Mesenteric fat pad (tissue), 1 donor: ENCODE data around the gene CKLF. TPM values are rescaled to one million over a fixed set of nuclear protein-coding genes. Genes with fewer than 3 reads are reported as not detected.
"Not testable (repeated sequence)": the region's sequence is repeated elsewhere in the genome, so short reads cannot be mapped to it uniquely, and the experiment has no call there.

Source experiments
- DNase-seq: peaks from one replicate; pipeline ENCODE4 v3.0.0-alpha.2; 2020; ENCODE audit warnings: low spot score
- long read RNA-seq: library from polyadenylated mRNA; unstranded; transcript quantifications from one replicate; pipeline ENCODE4 v2.0.0, GENCODE V29; 2020
- total RNA-seq: library from RNA; stranded (reverse); fragmentation: NEBNext Ultra II Directional; extraction: Animal tissue kit (Norgen Biotek cat#: 25700); gene quantifications from one replicate; pipeline ENCODE4 v1.2.1, GENCODE V29; 2021
- donor health status: DM: yes; HTN: yes; CAD: no.

CKLF gene, protein sequence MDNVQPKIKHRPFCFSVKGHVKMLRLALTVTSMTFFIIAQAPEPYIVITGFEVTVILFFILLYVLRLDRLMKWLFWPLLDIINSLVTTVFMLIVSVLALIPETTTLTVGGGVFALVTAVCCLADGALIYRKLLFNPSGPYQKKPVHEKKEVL
- total RNA-seq = 41.6 TPM
- long read RNA-seq, partial matches to known transcripts = 0 of 2 reads
- long read RNA-seq, other reads (novel, unspliced or antisense) = 0 of 2 reads

DNA sequence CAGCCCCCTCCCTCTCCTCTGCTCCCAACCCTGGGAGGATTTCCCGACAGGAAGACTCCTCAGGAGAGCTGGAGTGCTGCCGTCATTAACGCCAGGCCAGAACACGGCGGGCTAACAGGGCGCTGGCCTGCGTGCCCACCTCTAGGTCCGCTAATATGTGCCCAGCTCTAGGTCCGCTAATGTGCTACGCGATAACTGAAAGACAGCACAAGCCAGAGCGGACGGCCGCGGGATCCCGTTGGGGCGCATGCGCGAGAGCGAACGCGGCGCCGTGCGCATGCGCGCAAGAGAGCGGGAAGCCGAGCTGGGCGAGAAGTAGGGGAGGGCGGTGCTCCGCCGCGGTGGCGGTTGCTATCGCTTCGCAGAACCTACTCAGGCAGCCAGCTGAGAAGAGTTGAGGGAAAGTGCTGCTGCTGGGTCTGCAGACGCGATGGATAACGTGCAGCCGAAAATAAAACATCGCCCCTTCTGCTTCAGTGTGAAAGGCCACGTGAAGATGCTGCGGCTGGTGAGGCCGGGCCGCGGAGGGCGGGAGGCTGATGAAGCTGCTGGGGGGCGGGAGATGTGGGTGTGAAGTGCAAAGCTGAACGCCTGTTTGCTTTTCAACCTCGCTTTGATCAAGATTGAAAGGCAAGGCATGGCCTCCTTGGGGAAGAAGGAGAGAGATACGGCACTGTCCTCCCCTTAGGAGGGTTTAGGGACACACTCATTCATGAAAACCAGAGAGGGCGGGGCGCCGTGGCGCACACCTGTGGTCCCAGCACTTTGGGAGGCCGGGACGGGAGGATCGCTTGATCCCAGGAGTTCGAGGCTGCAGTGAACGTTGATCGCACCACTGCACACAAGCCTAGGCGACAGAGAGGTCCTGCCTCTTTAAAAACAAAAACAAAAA is at the start of gene CKLF:
Gene CKLF, plus strand, starts transcription at position 291 of the 892 bp plus-strand sequence. Its CDS starts 140 bp downstream, at position 431.
- peak; percentile 99 for DNase-seq

DNA sequence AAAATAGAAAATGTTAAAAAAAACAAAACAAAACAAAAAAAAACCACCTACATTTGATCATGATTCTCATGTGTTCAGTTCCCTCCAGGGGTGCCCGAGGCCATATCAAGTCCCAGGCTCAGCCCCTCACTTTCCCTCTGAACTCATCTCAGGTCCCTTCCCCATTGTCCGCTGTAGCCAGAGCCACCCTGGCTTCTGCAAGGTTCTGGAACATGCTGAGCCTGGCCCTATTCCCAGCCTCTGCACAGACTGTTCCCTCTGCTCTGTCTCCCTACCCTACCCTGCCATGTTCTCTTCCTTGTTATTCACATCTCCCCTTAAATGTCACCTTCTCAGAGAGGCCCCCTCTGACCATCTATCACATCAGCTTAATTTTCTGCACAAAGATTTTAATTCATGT is 49.3 kb upstream of the CKLF start:
- no peak for DNase-seq

DNA sequence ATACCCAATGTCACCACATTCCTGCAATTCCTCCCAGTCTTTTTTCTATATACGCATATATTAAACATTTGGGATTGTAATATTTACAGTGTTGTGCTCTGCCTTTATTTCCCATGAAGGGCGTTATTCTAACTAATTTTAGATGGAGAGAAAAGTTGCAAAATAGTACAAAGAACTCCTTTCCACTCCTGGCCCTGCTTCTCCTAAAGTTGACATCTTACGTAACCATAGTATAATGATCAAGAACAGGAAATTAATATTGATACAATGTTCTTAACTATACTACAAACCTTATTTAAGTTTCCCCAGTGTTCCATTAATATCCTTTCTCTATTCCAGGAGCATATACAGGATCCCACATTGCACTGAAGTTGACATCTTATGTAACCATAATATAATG is 48.8 kb upstream of the CKLF start:
- DNase-seq = no peak

DNA sequence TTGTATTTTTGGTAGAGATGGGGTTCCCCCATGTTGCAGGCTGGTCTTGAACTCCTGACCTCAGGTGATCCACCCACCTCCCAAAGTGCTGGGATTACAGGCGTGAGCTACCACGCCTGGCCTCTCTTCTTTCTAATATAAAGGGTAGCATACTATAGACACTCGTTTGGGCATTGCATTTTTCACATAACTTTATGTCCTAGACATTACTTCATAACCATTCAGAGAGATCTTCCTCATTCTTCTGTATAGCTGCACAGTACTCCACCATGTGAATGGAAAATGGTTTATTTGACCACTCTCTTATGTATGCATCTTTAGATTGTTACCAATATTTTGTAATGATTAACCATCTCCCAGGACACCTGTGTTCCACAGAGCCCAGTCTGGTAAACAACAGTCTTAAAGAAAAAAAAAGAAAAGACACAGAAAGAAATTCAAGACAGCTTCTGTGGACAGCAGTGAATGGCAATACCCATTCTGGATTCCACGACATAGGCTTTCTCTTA is 44.6 kb upstream of the CKLF start:
- DNase-seq = no peak

DNA sequence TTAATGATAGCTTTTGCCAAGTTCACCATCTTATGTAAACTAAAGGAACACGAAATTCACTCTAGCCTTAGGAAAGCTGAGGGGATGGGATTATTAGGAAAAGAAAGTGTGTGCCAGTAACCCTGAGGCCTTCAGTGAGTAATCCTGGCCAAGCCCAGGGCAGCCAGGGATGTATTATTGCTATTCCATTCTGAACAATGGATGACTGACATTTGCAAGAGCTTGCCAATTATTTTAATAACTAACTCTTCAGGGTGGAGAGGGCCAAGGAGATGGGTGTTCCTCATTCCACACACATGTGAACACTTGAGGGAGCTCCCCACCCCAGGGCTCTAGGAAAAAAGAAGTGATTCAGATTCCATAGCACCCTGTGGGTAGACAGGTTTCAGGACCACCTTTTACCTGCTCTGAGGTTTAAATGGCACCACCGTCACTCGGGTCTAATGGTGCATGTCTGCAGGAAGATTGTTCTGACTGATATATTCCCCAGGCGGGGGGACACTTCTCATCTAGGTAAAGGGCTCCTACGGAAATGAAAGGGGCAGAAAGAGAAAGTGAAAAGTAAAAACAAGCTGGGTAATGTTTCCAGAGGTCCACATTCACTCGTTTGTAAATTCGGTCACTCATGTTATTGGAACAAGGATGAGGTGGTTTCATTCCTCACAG is 44.0 kb upstream of the CKLF start:
- DNase-seq = peak; percentile 28

DNA sequence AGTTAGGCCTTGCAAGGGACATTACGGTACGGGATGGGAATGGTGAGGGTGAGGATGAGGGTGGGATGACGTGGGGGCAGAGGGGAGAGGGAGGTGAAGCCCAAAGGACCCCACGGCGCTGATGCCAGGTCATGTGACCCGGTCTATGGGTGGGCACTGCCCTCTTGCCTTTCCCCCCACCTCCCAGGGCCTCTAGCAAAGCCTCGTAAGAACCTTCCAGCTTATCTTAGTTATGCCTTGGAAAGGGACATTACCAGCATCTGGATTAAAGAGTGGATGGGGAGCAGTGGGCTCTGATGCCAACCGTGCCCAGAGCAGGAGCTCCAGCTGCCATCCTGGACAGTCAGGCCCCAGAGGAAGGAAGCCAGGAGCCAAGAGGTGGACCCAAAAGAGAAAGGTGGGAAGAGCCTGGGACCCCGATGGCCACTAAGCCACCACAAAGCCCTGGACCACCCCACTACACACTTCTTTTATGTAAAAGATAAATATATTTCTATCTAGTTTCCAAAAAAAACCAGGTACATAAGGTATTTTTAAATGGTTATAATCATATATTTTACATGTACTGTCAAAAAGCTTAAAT is 43.4 kb upstream of the CKLF start:
- DNase-seq = peak; percentile 55

DNA sequence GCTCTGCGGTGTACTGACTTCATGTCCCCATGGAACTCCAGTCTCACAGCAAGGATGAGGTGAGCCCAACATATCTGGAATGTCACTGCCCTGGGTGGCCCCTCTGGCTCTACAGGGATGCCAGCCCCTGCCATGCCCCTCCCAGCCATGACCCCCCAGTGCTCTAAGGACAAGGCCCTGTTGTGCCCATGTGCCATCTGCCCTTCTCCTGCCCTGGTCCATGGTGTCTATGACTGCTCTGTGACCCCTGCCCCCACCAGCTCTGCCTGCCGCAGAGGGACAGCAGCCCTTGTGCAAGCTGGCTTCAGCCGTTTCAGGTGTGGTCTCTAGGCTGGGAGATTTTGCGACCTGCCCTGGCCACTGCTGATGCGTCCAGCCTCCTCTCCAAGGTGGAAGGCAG is 42.8 kb upstream of the CKLF start:
- peak; percentile 67 for DNase-seq

DNA sequence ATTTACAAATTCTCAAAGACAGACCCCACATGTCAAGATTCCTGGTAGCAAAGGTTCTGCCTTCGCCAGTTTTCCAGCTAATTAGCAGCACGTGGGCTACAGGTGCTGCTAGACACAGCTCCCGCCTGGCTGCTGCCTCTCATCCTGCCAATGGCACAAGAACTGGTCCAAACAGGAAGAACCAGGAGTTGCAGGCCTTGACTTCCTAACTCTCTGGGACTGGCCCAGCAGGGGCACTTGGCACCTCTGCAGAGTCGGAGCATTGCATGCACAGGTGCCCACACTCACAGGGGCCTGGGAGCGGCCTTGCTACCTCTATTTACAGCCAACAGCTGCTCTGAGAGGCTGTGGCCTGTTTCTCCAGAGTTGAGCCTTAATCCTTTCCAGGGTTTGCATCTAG is 42.1 kb upstream of the CKLF start:
- DNase-seq = peak; percentile 73

DNA sequence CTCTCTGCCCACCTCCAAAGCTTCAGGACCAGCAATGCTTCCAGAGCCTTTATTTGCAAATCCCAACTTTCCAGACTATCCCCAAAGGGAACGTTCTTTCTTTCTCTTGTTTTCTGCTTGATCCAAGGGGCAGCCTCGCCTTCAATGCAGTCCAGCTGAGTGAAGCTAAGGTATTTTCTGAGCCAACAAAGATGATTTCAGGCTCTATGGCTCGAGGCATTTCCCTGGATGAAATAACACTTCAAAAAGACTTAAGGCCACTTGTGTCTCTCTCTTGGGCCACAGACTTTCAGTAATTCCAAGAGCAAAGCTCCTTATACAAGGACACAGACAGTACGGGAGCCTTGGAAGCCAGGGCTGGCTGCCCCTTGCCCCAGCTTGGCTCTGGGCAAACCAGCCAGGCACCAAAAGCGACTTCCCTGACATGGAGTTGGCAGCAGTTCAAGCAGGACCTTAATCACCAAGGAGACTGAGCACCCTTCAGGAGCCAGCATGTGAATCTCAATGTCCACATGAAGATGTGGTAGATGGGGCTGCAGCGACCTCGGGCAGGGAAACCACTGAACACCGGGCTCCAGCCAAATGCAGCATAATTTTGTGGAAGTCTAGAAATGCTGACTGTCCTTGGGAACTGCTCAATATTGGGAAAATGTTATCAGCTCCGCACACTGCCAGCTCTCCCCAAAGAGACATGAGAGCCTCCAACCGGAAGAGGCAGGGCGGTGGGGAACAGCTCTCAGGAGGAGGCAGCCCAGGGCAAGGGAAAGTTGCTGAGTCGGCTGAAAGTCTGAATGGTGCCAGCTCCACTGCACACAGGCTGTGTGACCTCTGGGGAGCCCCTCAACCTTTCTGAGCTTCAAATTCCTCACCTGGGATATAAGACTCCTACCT is 41.4 kb upstream of the CKLF start:
- DNase-seq = peak; percentile 85

DNA sequence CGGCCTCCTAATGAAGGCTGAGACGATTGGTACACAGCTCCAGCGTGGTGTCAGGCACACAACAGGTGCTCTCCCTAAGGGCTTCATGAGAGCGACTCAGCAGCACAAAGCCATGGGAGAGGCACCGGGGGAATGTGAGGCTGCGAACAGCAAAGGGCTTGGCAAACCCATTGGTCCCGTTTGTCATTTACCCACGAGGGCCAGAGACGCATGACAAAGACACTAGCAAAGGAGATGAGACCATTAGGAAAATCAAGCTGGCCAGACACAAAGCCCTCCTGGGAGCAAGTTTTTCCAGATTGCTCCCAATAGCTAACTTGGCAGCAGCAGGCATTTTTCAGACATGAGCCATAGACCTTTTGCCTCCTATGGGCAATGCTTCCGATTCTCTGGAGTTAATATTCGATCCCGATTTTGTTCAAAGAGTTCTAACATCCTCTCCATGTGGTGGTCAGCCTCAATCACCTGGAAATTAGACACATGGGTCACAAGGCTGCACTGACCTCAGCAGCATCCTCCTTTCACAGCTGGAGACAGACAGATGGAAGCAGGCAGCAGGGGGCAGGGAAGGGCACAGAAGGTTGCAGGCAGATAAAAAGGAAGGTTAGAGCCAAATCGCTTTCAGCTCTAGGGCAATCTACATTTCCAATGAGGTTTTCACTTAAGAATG is 40.6 kb upstream of the CKLF start:
- DNase-seq = peak; percentile 72

DNA sequence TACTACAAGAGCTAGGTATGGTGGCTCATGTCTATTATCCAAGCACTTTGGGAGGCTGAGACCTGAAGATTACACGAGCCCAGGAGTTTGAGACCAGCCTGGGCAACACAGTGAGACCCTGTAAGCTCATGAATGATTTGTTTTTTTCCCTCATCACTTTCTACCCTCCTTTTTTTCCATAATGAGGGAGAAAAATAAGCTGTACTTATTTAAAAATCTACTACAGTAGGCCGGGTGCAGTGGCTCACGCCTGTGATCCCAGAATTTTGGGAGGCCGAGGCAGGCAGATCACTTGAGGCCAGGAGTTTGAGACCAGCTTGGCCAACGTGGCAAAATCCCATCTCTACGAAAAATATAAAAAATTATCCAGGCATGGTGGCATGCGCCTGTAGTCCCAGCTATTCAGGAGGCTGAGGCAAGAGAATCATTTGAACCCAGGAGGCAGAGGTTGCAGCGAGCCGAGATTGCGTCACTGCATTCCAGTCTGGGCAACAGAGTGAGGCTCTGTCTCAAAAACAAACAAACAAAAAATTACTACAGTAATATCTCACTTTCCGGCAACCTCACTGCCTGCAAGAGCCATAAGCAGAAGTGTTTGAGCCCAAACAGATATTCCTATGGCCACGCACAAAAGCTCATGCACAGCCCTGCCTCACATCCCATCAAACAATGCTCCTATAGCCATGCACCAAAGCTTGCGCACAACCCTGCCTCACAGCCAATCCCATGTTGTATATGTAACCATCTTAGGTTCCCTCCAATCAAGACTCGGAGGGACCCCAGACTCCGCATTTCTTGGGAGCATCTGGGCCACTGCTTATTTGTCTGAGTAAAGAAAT is 39.9 kb upstream of the CKLF start:
- DNase-seq = peak; percentile 26

DNA sequence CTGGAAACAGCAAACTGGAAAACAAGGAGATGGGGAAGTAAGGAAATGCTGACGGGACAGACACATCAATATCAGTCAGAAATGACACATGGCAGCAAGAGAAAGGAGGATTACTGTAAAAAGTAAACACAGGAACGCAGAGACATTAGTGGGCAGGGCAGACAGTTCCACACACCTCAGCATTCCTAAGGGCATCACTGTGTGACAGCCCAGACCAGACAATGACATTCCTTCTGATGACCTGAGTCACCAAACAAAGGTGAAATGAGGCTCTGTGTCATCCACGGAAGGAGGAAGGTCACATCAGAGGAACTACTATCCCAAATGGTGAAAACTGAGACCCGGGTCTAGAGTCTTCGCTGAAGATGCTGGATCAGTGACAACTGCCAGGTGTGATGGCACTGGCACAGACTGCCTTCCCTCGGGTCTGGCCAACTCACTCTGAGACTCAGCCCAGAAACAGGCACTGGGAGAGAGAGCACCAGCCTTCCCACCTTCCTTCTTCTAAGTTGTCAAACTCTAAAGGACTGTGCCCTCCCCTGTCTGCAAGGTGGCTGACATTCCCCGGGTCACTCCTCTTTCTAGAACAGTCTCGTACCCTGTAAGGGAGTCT is 39.2 kb upstream of the CKLF start:
- DNase-seq = no peak

DNA sequence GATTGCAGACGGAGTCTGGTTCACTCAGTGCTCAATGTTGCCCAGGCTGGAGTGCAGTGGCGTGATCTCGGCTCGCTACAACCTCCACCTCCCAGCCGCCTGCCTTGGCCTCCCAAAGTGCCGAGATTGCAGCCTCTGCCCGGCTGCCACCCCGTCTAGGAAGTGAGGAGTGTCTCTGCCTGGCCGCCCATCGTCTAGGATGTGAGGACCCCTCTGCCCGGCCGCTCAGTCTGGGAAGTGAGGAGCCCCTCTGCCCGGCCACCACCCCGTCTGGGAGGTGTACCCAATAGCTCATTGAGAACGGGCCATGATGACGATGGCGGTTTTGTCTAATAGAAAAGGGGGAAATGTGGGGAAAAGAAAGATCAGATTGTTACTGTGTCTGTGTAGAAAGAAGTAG is 38.0 kb upstream of the CKLF start:
- DNase-seq = not testable (repeated sequence)

DNA sequence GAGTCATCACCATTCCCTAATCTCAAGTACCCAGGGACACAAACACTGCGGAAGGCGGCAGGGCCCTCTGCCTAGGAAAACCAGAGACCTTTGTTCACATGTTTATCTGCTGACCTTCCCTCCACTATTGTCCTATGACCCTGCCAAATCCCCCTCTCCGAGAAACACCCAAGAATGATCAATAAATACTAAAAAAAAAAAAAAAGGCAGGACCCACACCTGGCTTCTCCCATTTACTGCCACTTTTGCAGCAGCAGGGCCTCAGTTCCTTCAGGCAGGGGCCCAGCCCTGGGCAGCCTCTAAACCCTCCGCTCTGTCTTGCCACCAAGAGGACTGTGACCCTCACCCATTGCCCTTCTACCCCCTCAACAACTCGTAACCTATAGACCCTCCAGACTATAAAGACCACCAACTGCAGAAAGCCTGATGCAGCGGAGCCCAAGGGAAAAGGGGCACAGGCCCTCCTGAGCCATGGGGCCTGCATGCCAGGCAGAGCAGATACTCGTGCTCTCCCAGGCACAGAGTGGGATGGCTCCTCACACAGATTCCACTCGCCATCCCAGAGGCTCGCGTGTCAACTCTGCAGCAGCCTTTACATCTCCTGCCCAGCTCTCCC is 37.3 kb upstream of the CKLF start:
- DNase-seq = not testable (repeated sequence)

DNA sequence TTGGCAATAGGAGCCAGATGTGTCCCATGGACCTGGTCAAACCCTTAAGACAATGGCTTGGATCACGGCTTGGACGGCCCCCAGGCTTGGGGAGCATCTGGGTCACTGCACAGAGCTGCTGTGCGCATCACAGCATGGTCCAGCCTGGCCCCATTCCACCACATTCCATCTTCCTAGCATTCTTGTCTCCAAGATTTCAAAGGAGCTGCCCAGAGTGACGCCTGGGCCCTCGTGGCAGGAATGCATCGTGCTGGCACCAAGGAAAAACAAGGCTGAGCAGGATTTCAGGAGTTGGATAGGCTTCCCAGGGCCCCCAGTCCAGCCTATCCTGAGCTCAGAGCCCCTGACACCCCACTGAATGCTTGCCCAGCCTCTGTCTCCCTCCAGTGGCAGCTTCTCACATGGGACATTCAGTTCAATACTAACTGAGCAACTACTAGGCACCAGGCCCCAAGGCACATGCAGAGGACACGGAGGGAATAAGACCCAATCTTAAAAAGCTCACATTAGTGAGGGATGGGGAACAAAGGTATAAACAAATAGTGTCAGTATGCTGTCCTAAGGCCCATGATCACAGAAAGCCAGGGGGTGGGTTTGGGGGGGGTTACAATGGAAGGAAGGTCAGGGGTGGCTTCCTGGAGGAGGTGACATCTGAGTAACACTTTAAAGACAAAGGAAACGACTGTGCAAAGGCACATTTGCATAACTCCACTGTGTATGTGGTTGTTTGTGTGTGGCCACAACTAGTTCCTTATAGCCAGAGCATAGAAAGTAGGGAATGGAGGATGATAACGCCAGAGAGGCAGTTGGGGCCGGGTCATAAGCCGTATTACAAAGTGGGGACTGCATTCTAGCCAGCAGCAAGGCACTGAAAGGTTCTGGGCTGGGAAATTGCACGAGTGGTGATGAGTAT is 36.5 kb upstream of the CKLF start:
- DNase-seq = peak; percentile 87

DNA sequence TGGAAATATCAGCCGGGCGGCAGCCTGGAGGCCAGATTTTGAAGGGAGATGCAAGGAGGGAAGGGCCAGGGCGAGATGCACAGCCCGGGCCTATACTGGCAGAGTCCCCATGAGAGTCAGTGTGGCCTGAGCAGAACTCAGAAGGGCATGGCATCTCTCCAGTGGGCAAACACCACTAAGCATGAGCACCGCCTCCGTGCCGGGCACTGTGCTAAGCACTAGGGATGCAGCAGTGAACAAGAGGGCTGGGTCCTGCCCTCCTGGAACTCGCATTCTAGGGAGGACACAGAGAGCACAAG is 35.9 kb upstream of the CKLF start:
- DNase-seq = no peak
